GM23338 (cell line): ENCODE results near the gene TTC31. TPM values are rescaled to one million over a fixed set of nuclear protein-coding genes. Genes with fewer than 3 reads are reported as not detected.

Source experiments
- ATAC-seq: fragments of 200-7000 bp; cut with Tn5 transposase; 3 replicates; pipeline ENCODE4 v1.9.1; 2020
- DNase-seq: peaks from one replicate; pipeline ENCODE4 v3.0.0-alpha.2; 2015; ENCODE audit warnings: low spot score
- H2AFZ ChIP-seq: fragments of 200-600 bp; sonication (generic); 2 replicates; pipeline ENCODE4 v1.8.0; 2016; ENCODE audit warnings: antibody characterized with exemption, mild to moderate bottlenecking, moderate library complexity
- H3F3A ChIP-seq: fragments of 200-600 bp; sonication (generic); replicated peaks from 2 replicates; pipeline ENCODE4 v1.8.0; 2017; ENCODE audit warnings: antibody characterized with exemption, mixed run types, low read depth
- H3K27ac ChIP-seq: fragments of 200-600 bp; sonication (generic); 2 replicates; pipeline ENCODE4 v1.6.1; 2016; ENCODE audit warnings: low read depth
- H3K27me3 ChIP-seq: fragments of 200-600 bp; sonication (generic); 2 replicates; pipeline ENCODE4 v1.8.0; 2016; ENCODE audit warnings: mild to moderate bottlenecking, mixed run types, moderate library complexity; ENCODE audit not compliant: insufficient read depth
- H3K36me3 ChIP-seq: fragments of 200-600 bp; sonication (generic); 2 replicates; pipeline ENCODE4 v1.8.0; 2016; ENCODE audit warnings: mild to moderate bottlenecking; ENCODE audit not compliant: insufficient read depth
- H3K4me1 ChIP-seq: fragments of 200-600 bp; sonication (generic); 2 replicates; pipeline ENCODE4 v1.8.0; 2016; ENCODE audit warnings: mild to moderate bottlenecking, moderate library complexity; ENCODE audit not compliant: insufficient read depth
- H3K4me2 ChIP-seq: fragments of 200-600 bp; sonication (generic); 2 replicates; pipeline ENCODE4 v1.7.1; 2017; ENCODE audit warnings: mixed run types
- H3K4me3 ChIP-seq: fragments of 200-600 bp; sonication (generic); 2 replicates; pipeline ENCODE4 v1.6.1; 2016; ENCODE audit warnings: mixed run types
- H3K79me2 ChIP-seq: fragments of 200-600 bp; sonication (generic); replicated peaks from 2 replicates; pipeline ENCODE4 v1.8.0; 2017; ENCODE audit warnings: mild to moderate bottlenecking; ENCODE audit not compliant: insufficient read depth
- H3K9me2 ChIP-seq: fragments of 200-600 bp; sonication (generic); 2 replicates; pipeline ENCODE4 v1.8.0; 2017; ENCODE audit not compliant: insufficient read depth
- H4K20me1 ChIP-seq: fragments of 200-600 bp; sonication (generic); replicated peaks from 2 replicates; pipeline ENCODE4 v1.8.0; 2017; ENCODE audit warnings: mild to moderate bottlenecking; ENCODE audit not compliant: insufficient read depth
- H3K27ac Mint-ChIP-seq: 2 replicates; pipeline ENCODE4 v1.8.0; 2020; ENCODE audit warnings: inconsistent platforms, mild to moderate bottlenecking, moderate library complexity, mixed read lengths
- H3K27me3 Mint-ChIP-seq: 3 replicates; pipeline ENCODE4 v1.8.0; 2022; ENCODE audit warnings: low read depth, mild to moderate bottlenecking, moderate library complexity, mixed read lengths, inconsistent platforms; ENCODE audit not compliant: insufficient read depth, poor library complexity
- H3K36me3 Mint-ChIP-seq: 3 replicates; pipeline ENCODE4 v1.8.0; 2021; ENCODE audit warnings: low read depth, mild to moderate bottlenecking, inconsistent platforms, moderate library complexity, mixed read lengths
- H3K4me1 Mint-ChIP-seq: 3 replicates; pipeline ENCODE4 v1.8.0; 2020; ENCODE audit warnings: mild to moderate bottlenecking, inconsistent platforms, mixed read lengths
- H3K4me3 Mint-ChIP-seq: 3 replicates; pipeline ENCODE4 v1.8.0; 2021; ENCODE audit warnings: moderate library complexity, mild to moderate bottlenecking, inconsistent platforms, mixed read lengths
- H3K9me3 Mint-ChIP-seq: 3 replicates; pipeline ENCODE4 v1.8.0; 2020; ENCODE audit warnings: moderate library complexity, mild to moderate bottlenecking, inconsistent platforms, mixed read lengths
- CREB1 ChIP-seq: fragments of 250-450 bp; sonication (Bioruptor Pico); IDR thresholded peaks from 2 replicates; pipeline ENCODE4 v1.5.0; 2020; ENCODE audit warnings: low read depth, mild to moderate bottlenecking, moderate library complexity
- EZH2 ChIP-seq: fragments of 200-600 bp; sonication (generic); IDR thresholded peaks from one replicate; pipeline ENCODE4 v1.8.0; 2017; ENCODE audit warnings: antibody characterized with exemption, mild to moderate bottlenecking, low read depth; ENCODE audit not compliant: unreplicated experiment
- EZH2phosphoT487 ChIP-seq: fragments of 200-600 bp; sonication (generic); IDR thresholded peaks from one replicate; pipeline ENCODE4 v1.8.1; 2018; ENCODE audit warnings: antibody characterized with exemption; ENCODE audit not compliant: unreplicated experiment
- JUNB ChIP-seq: IDR thresholded peaks from one replicate; pipeline ENCODE4 v1.6.1; 2016; ENCODE audit warnings: antibody characterized with exemption; ENCODE audit not compliant: unreplicated experiment
- NANOG ChIP-seq: IDR thresholded peaks from 2 replicates; pipeline ENCODE4 v1.6.1; 2016; ENCODE audit warnings: antibody characterized with exemption, borderline replicate concordance
- POLR2AphosphoS5 ChIP-seq: IDR thresholded peaks from 2 replicates; pipeline ENCODE4 v1.6.1; 2016; ENCODE audit warnings: antibody characterized with exemption, low read depth
- STAT1 ChIP-seq: IDR thresholded peaks from one replicate; pipeline ENCODE4 v1.6.1; 2016; ENCODE audit warnings: antibody characterized with exemption; ENCODE audit not compliant: unreplicated experiment
- ZNF114 ChIP-seq: fragments of 250-450 bp; sonication (Bioruptor Pico); IDR thresholded peaks from 2 replicates; pipeline ENCODE4 v1.5.0; 2020; ENCODE audit warnings: mild to moderate bottlenecking, moderate library complexity
- ZNF331 ChIP-seq: fragments of 250-450 bp; sonication (Bioruptor Pico); IDR thresholded peaks from 2 replicates; pipeline ENCODE4 v1.5.0; 2020; ENCODE audit warnings: low read depth, mild to moderate bottlenecking, moderate library complexity
- polyA plus RNA-seq: library from polyadenylated mRNA; unstranded; fragments of >200 nt; fragmentation: Nextera tagmentation; extraction: Ambion mirVana; gene quantifications from 2 replicates; pipeline ENCODE4 v1.2.1, GENCODE V29; 2016
- total RNA-seq: library from RNA; depleted of rRNA; stranded (reverse); fragments of >200 nt; shearing (Covaris generic); gene quantifications from 2 replicates; pipeline ENCODE4 v1.2.3, GENCODE V29; 2014
- TF ChIP-seq, protein P1 (sequence below), 2 experiments: fragments of 200-600 bp in 1 of 2; sonication (generic) in 1 of 2; conservative IDR thresholded peaks; 2 replicates each; pipeline versions ENCODE4 v1.5.1 to v1.6.1; 2016 to 2017; ENCODE audit warnings: antibody characterized with exemption in 2 of 2, low read depth in 2 of 2, mild to moderate bottlenecking in 2 of 2, moderate library complexity in 1 of 2
- TF ChIP-seq, protein P2 (sequence below): fragments of 250-450 bp; sonication (Bioruptor Pico); IDR thresholded peaks from 2 replicates; pipeline ENCODE4 v1.5.0; 2020; ENCODE audit warnings: mild to moderate bottlenecking, moderate library complexity
- TF ChIP-seq, protein P3 (sequence below): IDR thresholded peaks from one replicate; pipeline ENCODE4 v1.6.1; 2018; ENCODE audit warnings: antibody characterized with exemption; ENCODE audit not compliant: unreplicated experiment
- TF ChIP-seq, protein P4 (sequence below): IDR thresholded peaks from 2 replicates; pipeline ENCODE4 v1.6.1; 2016; ENCODE audit warnings: antibody characterized with exemption

TTC31 gene
- total and polyA plus RNA-seq, 2 experiments from 2014 or later, result 15.8 to 29.2 TPM

DNA sequence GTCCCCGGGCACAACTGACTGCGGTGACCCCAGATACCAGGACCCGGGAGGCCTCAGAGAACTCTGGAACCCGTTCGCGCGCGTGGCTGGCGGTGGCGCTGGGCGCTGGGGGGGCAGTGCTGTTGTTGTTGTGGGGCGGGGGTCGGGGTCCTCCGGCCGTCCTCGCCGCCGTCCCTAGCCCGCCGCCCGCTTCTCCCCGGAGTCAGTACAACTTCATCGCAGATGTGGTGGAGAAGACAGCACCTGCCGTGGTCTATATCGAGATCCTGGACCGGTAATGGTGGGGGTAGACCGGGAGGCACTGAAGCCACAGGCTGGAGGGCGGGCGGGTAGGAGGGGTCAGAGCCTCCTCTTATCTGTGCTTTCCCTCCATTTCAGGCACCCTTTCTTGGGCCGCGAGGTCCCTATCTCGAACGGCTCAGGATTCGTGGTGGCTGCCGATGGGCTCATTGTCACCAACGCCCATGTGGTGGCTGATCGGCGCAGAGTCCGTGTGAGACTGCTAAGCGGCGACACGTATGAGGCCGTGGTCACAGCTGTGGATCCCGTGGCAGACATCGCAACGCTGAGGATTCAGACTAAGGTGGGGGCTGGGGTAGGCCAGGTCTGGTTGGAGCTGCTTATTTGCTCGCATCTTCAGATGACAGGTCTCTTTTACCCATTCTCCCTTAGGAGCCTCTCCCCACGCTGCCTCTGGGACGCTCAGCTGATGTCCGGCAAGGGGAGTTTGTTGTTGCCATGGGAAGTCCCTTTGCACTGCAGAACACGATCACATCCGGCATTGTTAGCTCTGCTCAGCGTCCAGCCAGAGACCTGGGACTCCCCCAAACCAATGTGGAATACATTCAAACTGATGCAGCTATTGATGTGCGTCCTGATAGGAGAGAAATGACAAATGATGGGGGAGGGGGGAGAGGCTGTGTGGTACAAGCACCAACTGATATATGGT, 47.6 kb downstream of the TTC31 start:
- Mint-ChIP-seq H3K27me3 (peaks cover 18% of the 10 kb centered on the region), H3K4me3 (peak overlapping the region; percentile 100), H3K9me3 (no peaks in the 10 kb centered on the region; the same call in 2 of the 3 replicates), H3K36me3 (peaks cover 55% of the 10 kb centered on the region), H3K4me1 (peaks cover 19% of the 10 kb centered on the region), H3K27ac (no peak overlapping the region; the same call in 1 of the 2 replicates)
- peak overlapping the region; percentile 100 for H3K4me3 ChIP-seq
- peaks cover 7% of the 10 kb centered on the region; the same call in 1 of the 2 replicates for H3K4me1 ChIP-seq
- 0 out of 2 replicates have a peak, but pooled peaks cover 12% of the 10 kb centered on the region for H3F3A ChIP-seq
- DNase-seq (peak; percentile 57), ATAC-seq (peak; percentile 23)
- H3K27me3 ChIP-seq, result no peaks in the 10 kb centered on the region
- H4K20me1 ChIP-seq, result peaks cover 9% of the 10 kb centered on the region; the same call in 1 of the 2 replicates
- peaks cover 11% of the 10 kb centered on the region for H3K36me3 ChIP-seq
- H3K27ac ChIP-seq, result no peak overlapping the region
- H3K79me2 ChIP-seq, result peaks cover 18% of the 10 kb centered on the region
- no peaks in the 10 kb centered on the region for H3K9me2 ChIP-seq
- peak overlapping the region; percentile 97 for H2AFZ ChIP-seq
- TF ChIP-seq JUNB (no peak), STAT1 (no peak), ZNF331 (CRISPR knock-in tag) (no peak), POLR2AphosphoS5 (no peak), ZNF114 (CRISPR knock-in tag) (no peak), CREB1 (no peak), EZH2 (no peak), NANOG (no peak), EZH2phosphoT487 (no peak)
- TF ChIP-seq, protein P1, sequence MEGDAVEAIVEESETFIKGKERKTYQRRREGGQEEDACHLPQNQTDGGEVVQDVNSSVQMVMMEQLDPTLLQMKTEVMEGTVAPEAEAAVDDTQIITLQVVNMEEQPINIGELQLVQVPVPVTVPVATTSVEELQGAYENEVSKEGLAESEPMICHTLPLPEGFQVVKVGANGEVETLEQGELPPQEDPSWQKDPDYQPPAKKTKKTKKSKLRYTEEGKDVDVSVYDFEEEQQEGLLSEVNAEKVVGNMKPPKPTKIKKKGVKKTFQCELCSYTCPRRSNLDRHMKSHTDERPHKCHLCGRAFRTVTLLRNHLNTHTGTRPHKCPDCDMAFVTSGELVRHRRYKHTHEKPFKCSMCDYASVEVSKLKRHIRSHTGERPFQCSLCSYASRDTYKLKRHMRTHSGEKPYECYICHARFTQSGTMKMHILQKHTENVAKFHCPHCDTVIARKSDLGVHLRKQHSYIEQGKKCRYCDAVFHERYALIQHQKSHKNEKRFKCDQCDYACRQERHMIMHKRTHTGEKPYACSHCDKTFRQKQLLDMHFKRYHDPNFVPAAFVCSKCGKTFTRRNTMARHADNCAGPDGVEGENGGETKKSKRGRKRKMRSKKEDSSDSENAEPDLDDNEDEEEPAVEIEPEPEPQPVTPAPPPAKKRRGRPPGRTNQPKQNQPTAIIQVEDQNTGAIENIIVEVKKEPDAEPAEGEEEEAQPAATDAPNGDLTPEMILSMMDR (conservative IDR thresholded peaks at IDR 0.05; ENCODE audit: low read depth in 2 of 2), result no peak
- TF ChIP-seq, protein P2, sequence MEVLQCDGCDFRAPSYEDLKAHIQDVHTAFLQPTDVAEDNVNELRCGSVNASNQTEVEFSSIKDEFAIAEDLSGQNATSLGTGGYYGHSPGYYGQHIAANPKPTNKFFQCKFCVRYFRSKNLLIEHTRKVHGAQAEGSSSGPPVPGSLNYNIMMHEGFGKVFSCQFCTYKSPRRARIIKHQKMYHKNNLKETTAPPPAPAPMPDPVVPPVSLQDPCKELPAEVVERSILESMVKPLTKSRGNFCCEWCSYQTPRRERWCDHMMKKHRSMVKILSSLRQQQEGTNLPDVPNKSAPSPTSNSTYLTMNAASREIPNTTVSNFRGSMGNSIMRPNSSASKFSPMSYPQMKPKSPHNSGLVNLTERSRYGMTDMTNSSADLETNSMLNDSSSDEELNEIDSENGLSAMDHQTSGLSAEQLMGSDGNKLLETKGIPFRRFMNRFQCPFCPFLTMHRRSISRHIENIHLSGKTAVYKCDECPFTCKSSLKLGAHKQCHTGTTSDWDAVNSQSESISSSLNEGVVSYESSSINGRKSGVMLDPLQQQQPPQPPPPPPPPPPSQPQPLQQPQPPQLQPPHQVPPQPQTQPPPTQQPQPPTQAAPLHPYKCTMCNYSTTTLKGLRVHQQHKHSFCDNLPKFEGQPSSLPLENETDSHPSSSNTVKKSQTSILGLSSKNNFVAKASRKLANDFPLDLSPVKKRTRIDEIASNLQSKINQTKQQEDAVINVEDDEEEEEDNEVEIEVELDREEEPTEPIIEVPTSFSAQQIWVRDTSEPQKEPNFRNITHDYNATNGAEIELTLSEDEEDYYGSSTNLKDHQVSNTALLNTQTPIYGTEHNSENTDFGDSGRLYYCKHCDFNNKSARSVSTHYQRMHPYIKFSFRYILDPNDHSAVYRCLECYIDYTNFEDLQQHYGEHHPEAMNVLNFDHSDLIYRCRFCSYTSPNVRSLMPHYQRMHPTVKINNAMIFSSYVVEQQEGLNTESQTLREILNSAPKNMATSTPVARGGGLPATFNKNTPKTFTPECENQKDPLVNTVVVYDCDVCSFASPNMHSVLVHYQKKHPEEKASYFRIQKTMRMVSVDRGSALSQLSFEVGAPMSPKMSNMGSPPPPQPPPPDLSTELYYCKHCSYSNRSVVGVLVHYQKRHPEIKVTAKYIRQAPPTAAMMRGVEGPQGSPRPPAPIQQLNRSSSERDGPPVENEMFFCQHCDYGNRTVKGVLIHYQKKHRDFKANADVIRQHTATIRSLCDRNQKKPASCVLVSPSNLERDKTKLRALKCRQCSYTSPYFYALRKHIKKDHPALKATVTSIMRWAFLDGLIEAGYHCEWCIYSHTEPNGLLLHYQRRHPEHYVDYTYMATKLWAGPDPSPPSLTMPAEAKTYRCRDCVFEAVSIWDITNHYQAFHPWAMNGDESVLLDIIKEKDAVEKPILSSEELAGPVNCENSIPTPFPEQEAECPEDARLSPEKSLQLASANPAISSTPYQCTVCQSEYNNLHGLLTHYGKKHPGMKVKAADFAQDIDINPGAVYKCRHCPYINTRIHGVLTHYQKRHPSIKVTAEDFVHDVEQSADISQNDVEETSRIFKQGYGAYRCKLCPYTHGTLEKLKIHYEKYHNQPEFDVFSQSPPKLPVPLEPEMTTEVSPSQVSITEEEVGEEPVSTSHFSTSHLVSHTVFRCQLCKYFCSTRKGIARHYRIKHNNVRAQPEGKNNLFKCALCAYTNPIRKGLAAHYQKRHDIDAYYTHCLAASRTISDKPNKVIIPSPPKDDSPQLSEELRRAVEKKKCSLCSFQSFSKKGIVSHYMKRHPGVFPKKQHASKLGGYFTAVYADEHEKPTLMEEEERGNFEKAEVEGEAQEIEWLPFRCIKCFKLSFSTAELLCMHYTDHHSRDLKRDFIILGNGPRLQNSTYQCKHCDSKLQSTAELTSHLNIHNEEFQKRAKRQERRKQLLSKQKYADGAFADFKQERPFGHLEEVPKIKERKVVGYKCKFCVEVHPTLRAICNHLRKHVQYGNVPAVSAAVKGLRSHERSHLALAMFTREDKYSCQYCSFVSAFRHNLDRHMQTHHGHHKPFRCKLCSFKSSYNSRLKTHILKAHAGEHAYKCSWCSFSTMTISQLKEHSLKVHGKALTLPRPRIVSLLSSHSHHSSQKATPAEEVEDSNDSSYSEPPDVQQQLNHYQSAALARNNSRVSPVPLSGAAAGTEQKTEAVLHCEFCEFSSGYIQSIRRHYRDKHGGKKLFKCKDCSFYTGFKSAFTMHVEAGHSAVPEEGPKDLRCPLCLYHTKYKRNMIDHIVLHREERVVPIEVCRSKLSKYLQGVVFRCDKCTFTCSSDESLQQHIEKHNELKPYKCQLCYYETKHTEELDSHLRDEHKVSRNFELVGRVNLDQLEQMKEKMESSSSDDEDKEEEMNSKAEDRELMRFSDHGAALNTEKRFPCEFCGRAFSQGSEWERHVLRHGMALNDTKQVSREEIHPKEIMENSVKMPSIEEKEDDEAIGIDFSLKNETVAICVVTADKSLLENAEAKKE (CRISPR knock-in tag), result no peak
- TF ChIP-seq, protein P3, sequence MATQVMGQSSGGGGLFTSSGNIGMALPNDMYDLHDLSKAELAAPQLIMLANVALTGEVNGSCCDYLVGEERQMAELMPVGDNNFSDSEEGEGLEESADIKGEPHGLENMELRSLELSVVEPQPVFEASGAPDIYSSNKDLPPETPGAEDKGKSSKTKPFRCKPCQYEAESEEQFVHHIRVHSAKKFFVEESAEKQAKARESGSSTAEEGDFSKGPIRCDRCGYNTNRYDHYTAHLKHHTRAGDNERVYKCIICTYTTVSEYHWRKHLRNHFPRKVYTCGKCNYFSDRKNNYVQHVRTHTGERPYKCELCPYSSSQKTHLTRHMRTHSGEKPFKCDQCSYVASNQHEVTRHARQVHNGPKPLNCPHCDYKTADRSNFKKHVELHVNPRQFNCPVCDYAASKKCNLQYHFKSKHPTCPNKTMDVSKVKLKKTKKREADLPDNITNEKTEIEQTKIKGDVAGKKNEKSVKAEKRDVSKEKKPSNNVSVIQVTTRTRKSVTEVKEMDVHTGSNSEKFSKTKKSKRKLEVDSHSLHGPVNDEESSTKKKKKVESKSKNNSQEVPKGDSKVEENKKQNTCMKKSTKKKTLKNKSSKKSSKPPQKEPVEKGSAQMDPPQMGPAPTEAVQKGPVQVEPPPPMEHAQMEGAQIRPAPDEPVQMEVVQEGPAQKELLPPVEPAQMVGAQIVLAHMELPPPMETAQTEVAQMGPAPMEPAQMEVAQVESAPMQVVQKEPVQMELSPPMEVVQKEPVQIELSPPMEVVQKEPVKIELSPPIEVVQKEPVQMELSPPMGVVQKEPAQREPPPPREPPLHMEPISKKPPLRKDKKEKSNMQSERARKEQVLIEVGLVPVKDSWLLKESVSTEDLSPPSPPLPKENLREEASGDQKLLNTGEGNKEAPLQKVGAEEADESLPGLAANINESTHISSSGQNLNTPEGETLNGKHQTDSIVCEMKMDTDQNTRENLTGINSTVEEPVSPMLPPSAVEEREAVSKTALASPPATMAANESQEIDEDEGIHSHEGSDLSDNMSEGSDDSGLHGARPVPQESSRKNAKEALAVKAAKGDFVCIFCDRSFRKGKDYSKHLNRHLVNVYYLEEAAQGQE, result no peak
- TF ChIP-seq, protein P4, sequence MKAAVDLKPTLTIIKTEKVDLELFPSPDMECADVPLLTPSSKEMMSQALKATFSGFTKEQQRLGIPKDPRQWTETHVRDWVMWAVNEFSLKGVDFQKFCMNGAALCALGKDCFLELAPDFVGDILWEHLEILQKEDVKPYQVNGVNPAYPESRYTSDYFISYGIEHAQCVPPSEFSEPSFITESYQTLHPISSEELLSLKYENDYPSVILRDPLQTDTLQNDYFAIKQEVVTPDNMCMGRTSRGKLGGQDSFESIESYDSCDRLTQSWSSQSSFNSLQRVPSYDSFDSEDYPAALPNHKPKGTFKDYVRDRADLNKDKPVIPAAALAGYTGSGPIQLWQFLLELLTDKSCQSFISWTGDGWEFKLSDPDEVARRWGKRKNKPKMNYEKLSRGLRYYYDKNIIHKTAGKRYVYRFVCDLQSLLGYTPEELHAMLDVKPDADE, result no peak
- H3K4me2 ChIP-seq, result peak overlapping the region; percentile 93
